HL-60/S4 treated with phorbol 12-myristate 13-acetate at 8.2 ng/mL for 4 days and 3 days (cell line): ENCODE data around the gene PKD2L1.

Source experiments
- in situ Hi-C: fragments of 300-500 bp; cut with MboI; formaldehyde crosslinking; loops from 2 replicates; pipeline ENCODE4 v1.15.0; 2022; ENCODE audit warnings: low sequenced_read_pairs

PKD2L1 gene

GRCh38 chr10:100356067-100357017 lies 26.3 kb upstream of the PKD2L1 start:
- in situ Hi-C loops: no loop called here

- in situ Hi-C loops: no loop called here
Observed at GRCh38 chr10:100355086-100355485, 25.1 kb upstream of the PKD2L1 start.

- in situ Hi-C loops: no loop called here
Observed at GRCh38 chr10:100353770-100354485, 23.9 kb upstream of the PKD2L1 start.

- in situ Hi-C loops: no loop called here
Observed at GRCh38 chr10:100350914-100351485, 21.0 kb upstream of the PKD2L1 start.

GRCh38 chr10:100349672-100350071 lies 19.6 kb upstream of the PKD2L1 start:
- in situ Hi-C loops: loop anchor here (10.0 kb wide), 1 partner anchor 85 kb away; no protein-coding TSS in a partner anchor

- in situ Hi-C loops: loop anchor here (10.0 kb wide), 1 partner anchor 86 kb away; no protein-coding TSS in a partner anchor
Observed at GRCh38 chr10:100349087-100349486, 19.1 kb upstream of the PKD2L1 start.

- in situ Hi-C loops: loop anchor here (10.0 kb wide), 1 partner anchor 86 kb away; no protein-coding TSS in a partner anchor
Observed at GRCh38 chr10:100348389-100348927, 18.4 kb upstream of the PKD2L1 start.

GRCh38 chr10:100347568-100348195 lies 17.7 kb upstream of the PKD2L1 start:
- in situ Hi-C loops: loop anchor here (10.0 kb wide), 1 partner anchor 87 kb away; no protein-coding TSS in a partner anchor

GRCh38 chr10:100346765-100347567 lies 16.9 kb upstream of the PKD2L1 start, which contains the start of gene SCD:
Gene SCD, plus strand, starts transcription at chr10:100347233. Its CDS starts 272 bp downstream, at chr10:100347505.
- in situ Hi-C loops: loop anchor here (10.0 kb wide), 1 partner anchor 88 kb away; no protein-coding TSS in a partner anchor

- in situ Hi-C loops: loop anchor here (10.0 kb wide), 1 partner anchor 88 kb away; no protein-coding TSS in a partner anchor
Observed at GRCh38 chr10:100346351-100346764, 16.3 kb upstream of the PKD2L1 start.

GRCh38 chr10:100345570-100346330 lies 15.7 kb upstream of the PKD2L1 start:
- in situ Hi-C loops: loop anchor here (10.0 kb wide), 1 partner anchor 89 kb away; no protein-coding TSS in a partner anchor

- in situ Hi-C loops: loop anchor here (10.0 kb wide), 1 partner anchor 90 kb away; no protein-coding TSS in a partner anchor
Observed at GRCh38 chr10:100344241-100344788, 14.3 kb upstream of the PKD2L1 start.

- in situ Hi-C loops: loop anchor here (10.0 kb wide), 1 partner anchor 92 kb away; no protein-coding TSS in a partner anchor
Observed at GRCh38 chr10:100342627-100342972, 12.6 kb upstream of the PKD2L1 start.

- in situ Hi-C loops: loop anchor here (10.0 kb wide), 1 partner anchor 93 kb away; no protein-coding TSS in a partner anchor
Observed at GRCh38 chr10:100341953-100342626, 12.1 kb upstream of the PKD2L1 start.

GRCh38 chr10:100340948-100341847 lies 11.2 kb upstream of the PKD2L1 start:
- in situ Hi-C loops: loop anchor here (10.0 kb wide), 1 partner anchor 94 kb away; no protein-coding TSS in a partner anchor

GRCh38 chr10:100339236-100339635 lies 9.2 kb upstream of the PKD2L1 start:
- in situ Hi-C loops: no loop called here
